PC-9 (cell line): ENCODE results near the gene ENAH. TPM values are rescaled to one million over a fixed set of nuclear protein-coding genes. Genes with fewer than 3 reads are reported as not detected.
"Not testable (repeated sequence)": the region's sequence is repeated elsewhere in the genome, so short reads cannot be mapped to it uniquely, and the experiment has no call there.

ENCODE experiments used
- BruUV-seq: library from RNA; stranded (reverse); fragments of 400-500 nt; replicated peaks from 2 replicates; lab custom pipeline; 2021; lab: Mats Ljungman, UMichigan
- CTCF ChIA-PET: fragments of 300-600 bp; sonication (Branson Sonifier 250); formaldehyde crosslinking; loops from one replicate; lab custom pipeline; 2022; ENCODE audit warnings: antibody characterized with exemption; lab: Charles Lee
- POLR2A ChIA-PET: fragments of 300-600 bp; sonication (Branson Sonifier 250); formaldehyde crosslinking; loops from one replicate; lab custom pipeline; 2022; ENCODE audit warnings: antibody characterized with exemption; ENCODE audit not compliant: unreplicated experiment; lab: Charles Lee
- DNase-seq, 2 experiments: peaks; one replicate each; pipeline versions ENCODE4 v3.0.0 to v3.0.0-alpha.2; 2015 to 2022; ENCODE audit warnings: mixed read lengths in 1 of 2
- H2AFZ ChIP-seq: fragments of 200-600 bp; sonication (generic); 2 replicates; pipeline ENCODE4 v1.8.1; 2017; ENCODE audit warnings: antibody characterized with exemption
- H3F3A ChIP-seq: fragments of 200-600 bp; sonication (generic); 2 replicates; pipeline ENCODE4 v1.8.1; 2017; ENCODE audit warnings: antibody characterized with exemption, mild to moderate bottlenecking, low read depth; ENCODE audit not compliant: insufficient read depth
- H3K27ac ChIP-seq: fragments of 200-600 bp; sonication (generic); 2 replicates; pipeline ENCODE4 v1.6.1; 2016; ENCODE audit warnings: mixed run types
- H3K27me3 ChIP-seq: fragments of 200-600 bp; sonication (generic); 2 replicates; pipeline ENCODE4 v1.6.1; 2016; ENCODE audit warnings: low read depth, mixed run types; ENCODE audit not compliant: insufficient read depth
- H3K36me3 ChIP-seq: fragments of 200-600 bp; sonication (generic); 2 replicates; pipeline ENCODE4 v1.6.1; 2016; ENCODE audit warnings: low read depth, mixed run types
- H3K4me1 ChIP-seq: fragments of 200-600 bp; sonication (generic); replicated peaks from 2 replicates; pipeline ENCODE4 v1.6.1; 2016; ENCODE audit warnings: mixed run types; ENCODE audit not compliant: insufficient read depth
- H3K4me2 ChIP-seq: fragments of 200-600 bp; sonication (generic); 2 replicates; pipeline ENCODE4 v1.6.1; 2017; ENCODE audit warnings: mixed run types
- H3K4me3 ChIP-seq: fragments of 200-600 bp; sonication (generic); 2 replicates; pipeline ENCODE4 v1.6.1; 2016; ENCODE audit warnings: mixed run types
- H3K79me2 ChIP-seq: fragments of 200-600 bp; sonication (generic); 2 replicates; pipeline ENCODE4 v1.6.1; 2017; ENCODE audit warnings: low read depth, mixed run types
- H3K9me2 ChIP-seq: fragments of 200-600 bp; sonication (generic); 2 replicates; pipeline ENCODE4 v1.8.1; 2017; ENCODE audit warnings: mild to moderate bottlenecking; ENCODE audit not compliant: insufficient read depth
- H3K9me3 ChIP-seq: fragments of 200-600 bp; sonication (generic); 2 replicates; pipeline ENCODE4 v1.8.1; 2016; ENCODE audit warnings: low read depth; ENCODE audit not compliant: insufficient read depth
- H4K20me1 ChIP-seq: fragments of 200-600 bp; sonication (generic); 2 replicates; pipeline ENCODE4 v1.8.1; 2017; ENCODE audit not compliant: insufficient read depth
- EZH2 ChIP-seq: fragments of 200-600 bp; sonication (generic); IDR thresholded peaks from 2 replicates; pipeline ENCODE4 v1.8.0; 2017; ENCODE audit warnings: antibody characterized with exemption, low read depth
- intact Hi-C: fragments of 100-400 bp; cut with micrococcal nuclease; formaldehyde crosslinking; loops from one replicate; pipeline ENCODE4 v1.10.0; 2022; ENCODE audit not compliant: unreplicated experiment
- total RNA-seq: library from RNA; stranded (reverse); gene quantifications from 2 replicates; pipeline ENCODE4 v1.2.3, GENCODE V29; 2021
- TF ChIP-seq, protein P1 (sequence below): fragments of 200-600 bp; sonication (generic); conservative IDR thresholded peaks from 2 replicates; pipeline ENCODE4 v1.6.1; 2017; ENCODE audit warnings: mixed run types, antibody characterized with exemption, mild to moderate bottlenecking, moderate library complexity

ENAH gene
- total RNA-seq, 1 experiment from 2014 or later = 167 TPM

DNA sequence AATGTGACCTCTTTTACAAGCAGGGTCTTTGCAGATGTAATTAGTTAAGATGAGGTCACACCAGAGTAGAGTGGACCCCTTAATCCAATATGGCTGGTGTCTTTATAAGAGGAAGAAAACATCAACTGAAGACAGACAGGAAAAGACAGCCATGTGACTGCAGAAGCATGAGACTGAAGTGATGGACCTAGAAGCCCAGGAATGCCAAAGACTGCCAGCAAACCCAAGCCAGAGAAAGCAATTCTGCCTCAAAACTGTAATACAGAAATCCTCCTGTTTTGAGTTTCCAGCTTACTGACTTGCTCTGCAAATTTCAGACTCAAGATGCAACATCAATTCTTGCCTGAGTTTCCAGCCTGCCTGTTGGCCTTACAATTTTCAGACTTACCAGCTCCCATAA is 17.3 kb downstream of the ENAH start:
- H3F3A ChIP-seq = peaks cover 18% of the 10 kb centered on the region
- H3K4me2 ChIP-seq = no peak overlapping the region
- TF ChIP-seq EZH2 = no peak
- TF ChIP-seq, protein P1, sequence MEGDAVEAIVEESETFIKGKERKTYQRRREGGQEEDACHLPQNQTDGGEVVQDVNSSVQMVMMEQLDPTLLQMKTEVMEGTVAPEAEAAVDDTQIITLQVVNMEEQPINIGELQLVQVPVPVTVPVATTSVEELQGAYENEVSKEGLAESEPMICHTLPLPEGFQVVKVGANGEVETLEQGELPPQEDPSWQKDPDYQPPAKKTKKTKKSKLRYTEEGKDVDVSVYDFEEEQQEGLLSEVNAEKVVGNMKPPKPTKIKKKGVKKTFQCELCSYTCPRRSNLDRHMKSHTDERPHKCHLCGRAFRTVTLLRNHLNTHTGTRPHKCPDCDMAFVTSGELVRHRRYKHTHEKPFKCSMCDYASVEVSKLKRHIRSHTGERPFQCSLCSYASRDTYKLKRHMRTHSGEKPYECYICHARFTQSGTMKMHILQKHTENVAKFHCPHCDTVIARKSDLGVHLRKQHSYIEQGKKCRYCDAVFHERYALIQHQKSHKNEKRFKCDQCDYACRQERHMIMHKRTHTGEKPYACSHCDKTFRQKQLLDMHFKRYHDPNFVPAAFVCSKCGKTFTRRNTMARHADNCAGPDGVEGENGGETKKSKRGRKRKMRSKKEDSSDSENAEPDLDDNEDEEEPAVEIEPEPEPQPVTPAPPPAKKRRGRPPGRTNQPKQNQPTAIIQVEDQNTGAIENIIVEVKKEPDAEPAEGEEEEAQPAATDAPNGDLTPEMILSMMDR = no peak
- peaks cover 92% of the 10 kb centered on the region for H3K79me2 ChIP-seq
- 0 out of 2 replicates have a peak, but pooled peaks cover 5% of the 10 kb centered on the region for H3K36me3 ChIP-seq
- H2AFZ ChIP-seq = no peak overlapping the region
- ChIA-PET CTCF (interaction anchor here (1.1 kb wide), 1 partner anchor 133 kb away, joined by 3 read pairs; no protein-coding TSS in a partner anchor), POLR2A (no interaction called here)
- no peak overlapping the region for H3K4me3 ChIP-seq
- H3K9me3 ChIP-seq = peaks cover 5% of the 10 kb centered on the region; the same call in 1 of the 2 replicates
- BruUV-seq = no TSS peak
- no peak overlapping the region for H3K27ac ChIP-seq
- no peaks in the 10 kb centered on the region for H3K27me3 ChIP-seq
- H3K9me2 ChIP-seq = no peaks in the 10 kb centered on the region
- intact Hi-C loops = no loop called here
- DNase-seq = no peak
- peaks cover 10% of the 10 kb centered on the region for H4K20me1 ChIP-seq
- no peaks in the 10 kb centered on the region for H3K4me1 ChIP-seq

DNA sequence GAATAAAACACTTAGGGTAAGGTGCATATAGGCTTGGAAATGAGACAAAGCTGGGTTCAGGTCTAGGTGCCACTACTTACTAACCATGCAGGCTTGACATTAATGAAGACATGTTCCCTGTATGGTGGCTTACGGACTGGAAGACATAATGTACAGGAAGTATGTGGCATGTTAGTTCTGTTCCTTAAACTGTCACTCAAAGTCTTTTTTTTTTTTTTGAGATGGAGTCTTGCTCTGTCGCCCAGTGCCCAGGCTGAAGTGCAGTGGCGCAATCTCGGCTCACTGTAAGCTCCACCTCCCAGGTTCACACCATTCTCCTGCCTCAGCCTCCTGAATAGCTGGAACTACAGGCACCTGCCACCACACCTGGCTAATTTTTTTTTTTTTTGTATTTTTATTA is 20.1 kb downstream of the ENAH start:
- H3K4me2 ChIP-seq, H3F3A ChIP-seq, CTCF ChIA-PET, H2AFZ ChIP-seq, H3K4me1 ChIP-seq, H3K36me3 ChIP-seq, DNase-seq, H3K9me2 ChIP-seq, BruUV-seq, H3K27me3 ChIP-seq, intact Hi-C loops, H3K27ac ChIP-seq, H3K9me3 ChIP-seq, H3K4me3 ChIP-seq: not testable (repeated sequence)
- POLR2A ChIA-PET = interaction anchor here (0.6 kb wide), 1 partner anchor 26 kb away, joined by 3 read pairs; no protein-coding TSS in a partner anchor
- Histone ChIP-seq H3K79me2 (peaks cover 91% of the 10 kb centered on the region), H4K20me1 (peaks cover 14% of the 10 kb centered on the region)

DNA sequence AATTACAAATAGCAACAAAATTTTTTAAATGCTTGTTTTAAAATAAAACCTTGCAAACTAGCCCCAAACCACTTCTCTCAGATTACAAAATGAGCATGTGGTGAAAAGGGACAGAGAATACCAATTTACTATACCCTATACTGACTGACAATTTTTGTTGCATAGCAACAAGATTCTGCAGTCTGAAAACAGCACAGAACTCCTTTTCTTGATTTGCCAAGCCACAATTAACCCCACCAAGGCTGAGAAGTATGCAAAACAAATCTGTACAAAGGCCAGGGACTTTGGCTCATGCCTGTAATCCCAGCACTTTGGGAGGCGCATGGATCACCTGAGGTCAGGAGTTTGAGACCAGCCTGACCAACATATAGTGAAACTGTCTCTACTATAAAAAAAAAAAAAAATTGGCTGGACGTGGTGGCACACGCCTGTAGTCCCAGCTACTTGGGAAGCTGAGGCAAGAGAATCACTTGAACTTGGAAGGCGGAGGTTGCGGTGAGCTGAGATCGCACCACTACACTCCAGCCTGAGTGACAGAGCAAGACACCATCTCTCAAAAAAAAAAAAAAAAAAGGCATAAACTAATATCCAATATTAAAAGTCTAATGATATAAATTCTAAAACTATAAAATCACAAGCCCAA is 21.8 kb downstream of the ENAH start:
- no TSS peak for BruUV-seq
- no peaks in the 10 kb centered on the region for H3K9me2 ChIP-seq
- TF ChIP-seq EZH2 = no peak
- TF ChIP-seq, protein P1 = no peak
- no peak for DNase-seq
- peaks cover 15% of the 10 kb centered on the region for H3F3A ChIP-seq
- H3K4me2 ChIP-seq = no peak overlapping the region
- no peaks in the 10 kb centered on the region for H3K27me3 ChIP-seq
- peaks cover 89% of the 10 kb centered on the region for H3K79me2 ChIP-seq
- no peak overlapping the region for H3K4me3 ChIP-seq
- H3K4me1 ChIP-seq = no peaks in the 10 kb centered on the region
- no peaks in the 10 kb centered on the region for H3K9me3 ChIP-seq
- intact Hi-C loops = no loop called here
- ChIA-PET POLR2A (interaction anchor here (0.7 kb wide), 1 partner anchor 119 kb away, joined by 3 read pairs; no protein-coding TSS in a partner anchor), CTCF (no interaction called here)
- H2AFZ ChIP-seq = no peak overlapping the region
- H3K36me3 ChIP-seq = no peaks in the 10 kb centered on the region
- H4K20me1 ChIP-seq = peaks cover 14% of the 10 kb centered on the region
- H3K27ac ChIP-seq = no peak overlapping the region
